HS-5 (cell line): ENCODE data around the gene CLEC2A.

Experiments used
- DNase-seq: peaks from one replicate; pipeline ENCODE4 v3.0.0-alpha.2; 2012; ENCODE audit warnings: low read depth

Gene CLEC2A

GRCh38 chr12:9933958-9934357, 1.8 kb upstream of the CLEC2A start:
- peak; percentile 11 for DNase-seq

- no peak for DNase-seq
Observed at GRCh38 chr12:9931245-9931644, 925 bp downstream of the CLEC2A start.

- no peak for DNase-seq
Observed at GRCh38 chr12:9928607-9929006, 3.6 kb downstream of the CLEC2A start.

GRCh38 chr12:9926876-9927275, 5.3 kb downstream of the CLEC2A start:
- DNase-seq = no peak

GRCh38 chr12:9925705-9926393, 6.3 kb downstream of the CLEC2A start:
- DNase-seq = no peak

GRCh38 chr12:9922429-9922828, 9.7 kb downstream of the CLEC2A start:
- DNase-seq = no peak

GRCh38 chr12:9920451-9920850, 11.7 kb downstream of the CLEC2A start:
- DNase-seq = no peak

- no peak for DNase-seq
Observed at GRCh38 chr12:9919443-9919842, 12.7 kb downstream of the CLEC2A start.

- no peak for DNase-seq
Observed at GRCh38 chr12:9911708-9912107, 20.5 kb downstream of the CLEC2A start.

- peak; percentile 8 for DNase-seq
Observed at GRCh38 chr12:9910716-9911421, 21.3 kb downstream of the CLEC2A start.

- no peak for DNase-seq
Observed at GRCh38 chr12:9909724-9910123, 22.4 kb downstream of the CLEC2A start.

GRCh38 chr12:9908350-9908749, 23.8 kb downstream of the CLEC2A start:
- no peak for DNase-seq

GRCh38 chr12:9907769-9908168, 24.4 kb downstream of the CLEC2A start:
- DNase-seq = no peak

- DNase-seq = no peak
Observed at GRCh38 chr12:9906873-9907272, 25.3 kb downstream of the CLEC2A start.

GRCh38 chr12:9902539-9903228, 29.5 kb downstream of the CLEC2A start:
- no peak for DNase-seq

- no peak for DNase-seq
Observed at GRCh38 chr12:9900930-9901329, 31.2 kb downstream of the CLEC2A start.

- DNase-seq = no peak
Observed at GRCh38 chr12:9899209-9899608, 33.0 kb downstream of the CLEC2A start.

- no peak for DNase-seq
Observed at GRCh38 chr12:9897535-9897934, 34.6 kb downstream of the CLEC2A start.

GRCh38 chr12:9895215-9895971, 36.8 kb downstream of the CLEC2A start:
- no peak for DNase-seq

GRCh38 chr12:9888665-9889273, 43.4 kb downstream of the CLEC2A start:
- no peak for DNase-seq

GRCh38 chr12:9883175-9883574, 49.0 kb downstream of the CLEC2A start:
- no peak for DNase-seq

GRCh38 chr12:9881988-9882387, 50.2 kb downstream of the CLEC2A start:
- no peak for DNase-seq
